NCI-H2196 treated with DMSO at 0.1 percent for 48 hours (cell line): ENCODE measurements around the gene SPIRE1.
"Not testable (repeated sequence)": the region's sequence is repeated elsewhere in the genome, so short reads cannot be mapped to it uniquely, and the experiment has no call there.

Source experiments
- DNase-seq: peaks from one replicate; lab custom pipeline; 2025; ENCODE audit not compliant: unreplicated experiment; lab: John Stamatoyannopoulos, UW

The SPIRE1 gene

GRCh38 chr18:12599966-12600365 is 57.9 kb downstream of the SPIRE1 start:
- no peak for DNase-seq

GRCh38 chr18:12599543-12599942 is 58.4 kb downstream of the SPIRE1 start:
- DNase-seq = peak; percentile 94

- DNase-seq = no peak
Observed at GRCh38 chr18:12598181-12598930, 59.6 kb downstream of the SPIRE1 start.

DNA sequence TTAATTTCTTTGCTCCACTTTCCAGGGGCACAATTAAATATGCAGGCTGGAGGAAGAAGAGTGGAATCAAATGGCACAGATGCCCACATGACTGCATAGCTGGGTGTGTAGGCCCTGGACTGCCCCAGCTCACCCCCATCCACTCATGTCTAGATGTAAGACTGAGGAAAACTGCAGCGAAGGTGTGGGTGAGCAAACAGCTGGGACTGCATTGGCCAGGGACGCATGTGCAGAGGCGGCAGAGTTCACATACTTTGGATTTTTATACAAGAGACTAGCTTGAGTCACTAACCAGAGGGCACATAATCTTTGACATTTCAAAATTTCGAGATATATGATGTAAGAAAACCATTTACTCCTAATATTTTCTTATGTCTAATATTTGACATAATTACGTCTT is 60.1 kb downstream of the SPIRE1 start:
- no peak for DNase-seq

DNA sequence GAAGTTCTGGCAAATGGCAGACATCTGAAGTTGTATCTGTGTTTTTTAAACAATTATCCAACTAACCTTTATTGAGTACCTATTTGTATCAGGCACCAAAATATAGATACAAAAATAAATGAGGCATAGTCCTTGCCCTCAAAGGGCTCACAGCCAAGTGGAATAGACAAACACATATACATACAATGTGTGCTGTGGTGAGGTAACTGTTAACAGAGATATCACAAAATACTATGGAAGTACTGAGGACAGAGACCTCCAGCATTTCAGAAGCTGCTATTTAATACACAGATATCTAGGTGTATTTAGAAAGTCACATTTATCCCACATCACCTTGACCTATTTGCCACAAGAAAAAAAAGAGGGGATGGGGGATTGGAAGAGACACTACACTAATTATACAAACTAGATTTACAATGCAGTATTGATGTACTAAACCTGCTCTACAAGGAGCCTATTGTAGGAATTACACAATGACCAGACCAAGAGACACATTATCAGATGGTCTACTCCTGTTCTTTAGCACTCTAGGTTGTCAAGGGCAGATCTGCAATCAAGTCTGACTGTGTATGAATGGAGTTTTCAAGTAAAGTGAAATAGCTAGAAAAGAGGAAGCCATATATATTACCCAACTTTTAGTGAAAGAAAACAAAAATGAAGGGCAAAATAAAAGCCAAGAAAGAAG is 62.2 kb downstream of the SPIRE1 start:
- no peak for DNase-seq

DNA sequence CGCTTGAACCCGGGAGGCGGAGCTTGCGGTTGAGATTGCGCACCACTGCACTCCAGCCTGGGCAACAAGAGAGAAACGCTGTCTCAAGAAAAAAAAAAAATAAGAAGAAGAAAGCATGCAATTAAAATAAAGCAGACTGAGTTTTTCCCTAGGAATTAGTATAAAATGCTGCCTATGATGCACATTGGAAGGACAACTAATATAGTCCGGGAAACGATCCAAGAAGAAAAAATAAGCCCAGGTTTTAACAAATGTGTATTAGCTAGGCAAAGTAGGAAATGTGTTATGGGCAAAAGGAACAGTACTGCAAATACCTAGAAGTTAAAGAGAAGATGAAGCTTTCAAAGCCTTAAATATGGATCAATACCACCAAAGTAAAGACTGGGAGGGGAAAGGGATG is 64.0 kb downstream of the SPIRE1 start:
- DNase-seq = no peak

- DNase-seq = no peak
Observed at GRCh38 chr18:12592597-12593127, 65.2 kb downstream of the SPIRE1 start.

DNA sequence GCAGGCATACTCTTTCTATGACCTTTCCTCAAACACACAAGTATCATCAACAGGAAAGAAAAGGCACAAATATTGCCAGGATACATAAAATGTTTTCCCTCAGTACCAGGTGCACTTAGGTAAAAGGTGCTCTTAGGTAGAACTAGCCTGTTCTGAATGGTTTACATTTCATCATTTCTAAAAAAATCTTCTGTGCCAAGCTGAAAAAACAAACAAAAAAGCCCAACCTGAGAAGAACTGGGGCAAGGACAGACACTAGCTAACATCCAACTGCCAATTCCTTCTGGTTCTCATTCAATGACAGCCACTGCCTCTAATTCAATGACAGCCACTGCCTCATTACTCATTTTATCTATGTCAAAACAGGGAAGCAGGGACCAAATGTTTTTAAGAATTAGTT is 68.5 kb downstream of the SPIRE1 start:
- peak; percentile 63 for DNase-seq

GRCh38 chr18:12586956-12587355 is 71.0 kb downstream of the SPIRE1 start:
- no peak for DNase-seq

GRCh38 chr18:12585218-12585617 is 72.7 kb downstream of the SPIRE1 start:
- DNase-seq = no peak

GRCh38 chr18:12580630-12581342 is 77.1 kb downstream of the SPIRE1 start:
- no peak for DNase-seq

DNA sequence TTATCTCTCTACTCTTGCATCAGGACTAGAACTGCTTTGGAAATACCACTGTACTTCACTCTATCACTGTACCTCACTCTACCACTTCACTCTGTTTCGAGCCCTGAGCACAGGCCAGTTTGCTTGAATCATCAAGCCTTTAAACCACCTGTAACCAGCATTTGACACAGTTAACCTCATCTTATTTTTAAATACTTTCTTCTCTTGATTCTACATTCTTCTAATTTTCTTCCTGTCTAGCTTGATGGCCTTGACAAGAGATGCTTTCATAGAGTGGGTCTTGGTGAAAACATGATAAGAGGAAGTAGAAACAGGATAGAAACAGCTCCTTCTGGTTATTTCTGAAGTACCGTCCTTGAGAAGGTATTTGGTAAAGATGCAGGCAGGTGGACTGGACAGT is 78.1 kb downstream of the SPIRE1 start:
- no peak for DNase-seq

DNA sequence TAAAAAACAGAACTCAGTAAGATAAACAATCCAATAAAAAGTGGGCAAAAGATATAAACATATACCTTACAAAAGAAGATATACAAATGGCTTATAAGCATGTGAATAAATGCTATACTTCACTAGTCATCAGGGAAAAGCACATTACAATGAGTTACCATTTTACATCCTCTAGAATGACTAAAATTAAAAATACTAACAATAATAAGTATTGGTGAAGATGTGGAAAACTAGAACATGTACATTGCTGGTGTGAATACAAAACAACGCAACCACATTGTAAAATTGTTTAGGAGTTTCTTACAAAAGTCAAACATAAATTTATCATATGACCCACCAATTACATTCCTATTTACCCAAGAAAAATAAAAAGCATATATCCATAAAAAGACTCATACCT is 80.1 kb downstream of the SPIRE1 start:
- DNase-seq = no peak

DNA sequence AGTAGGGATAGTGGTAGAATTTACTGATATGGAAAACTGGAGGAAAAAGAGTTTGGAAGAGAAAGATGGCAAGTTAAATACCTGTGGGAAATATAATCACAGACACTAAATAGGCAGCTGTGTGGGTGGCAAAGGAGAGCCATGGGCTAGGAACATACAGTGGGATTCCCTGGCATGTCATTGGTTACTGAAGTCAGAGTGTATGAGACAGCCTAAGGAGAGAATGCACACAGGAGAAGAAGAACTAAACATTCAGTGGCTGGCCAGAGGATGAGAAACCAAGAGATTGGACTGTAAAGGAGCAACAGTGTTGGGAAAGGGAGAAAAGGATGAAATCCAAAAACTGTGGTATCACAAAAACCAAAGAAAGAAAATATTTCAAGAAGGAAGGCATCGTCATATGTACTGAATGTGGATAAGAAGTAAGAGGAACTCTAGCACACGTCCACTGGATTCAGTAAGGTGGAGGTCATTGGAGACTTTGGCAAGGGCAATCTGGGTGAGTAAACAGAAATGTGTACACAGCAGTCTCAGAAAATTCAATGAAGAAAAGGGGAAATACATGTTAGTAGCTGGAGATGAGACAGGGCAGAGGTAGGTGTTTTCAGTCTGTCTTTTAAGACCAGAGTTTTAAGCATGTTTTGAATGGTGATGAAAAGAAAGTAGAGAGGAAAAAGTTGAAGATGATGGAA is 83.3 kb downstream of the SPIRE1 start:
- DNase-seq = no peak

DNA sequence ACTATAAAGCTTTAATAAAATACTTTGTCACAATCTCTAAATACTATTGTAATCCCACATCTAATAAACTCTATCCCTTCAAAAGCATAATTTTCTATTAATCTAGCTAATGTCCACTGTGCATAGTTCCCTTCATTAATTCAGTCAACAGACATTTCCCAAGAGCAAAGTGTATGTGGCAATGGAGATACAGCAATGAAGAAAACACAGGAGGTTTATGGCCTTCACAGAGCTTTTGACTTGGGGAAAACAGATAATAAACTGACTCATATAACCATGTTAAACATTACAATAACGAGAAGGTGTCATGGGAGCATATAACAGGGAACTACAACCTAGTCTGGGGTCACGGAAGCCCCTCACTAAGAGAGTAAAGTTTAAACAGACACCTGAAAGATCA is 86.3 kb downstream of the SPIRE1 start:
- DNase-seq = no peak

DNA sequence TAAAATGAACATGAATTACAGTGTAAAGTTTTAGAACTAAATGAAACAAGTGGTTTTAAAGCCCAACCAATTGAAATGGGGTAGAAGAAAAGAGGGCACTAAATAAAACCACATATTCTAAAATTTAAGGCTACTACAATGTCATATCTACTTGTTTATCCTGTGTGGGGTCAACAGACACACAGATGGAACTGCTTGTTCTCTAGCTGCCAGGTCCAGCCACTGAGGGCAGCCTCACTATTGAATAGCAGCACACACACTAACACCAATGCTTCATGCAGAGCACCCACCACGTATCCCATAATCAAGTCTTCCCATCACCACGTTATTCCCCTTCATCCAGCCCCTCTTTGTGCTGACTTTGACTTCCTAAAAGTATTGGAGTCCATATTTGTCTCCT is 88.1 kb downstream of the SPIRE1 start:
- no peak for DNase-seq

DNA sequence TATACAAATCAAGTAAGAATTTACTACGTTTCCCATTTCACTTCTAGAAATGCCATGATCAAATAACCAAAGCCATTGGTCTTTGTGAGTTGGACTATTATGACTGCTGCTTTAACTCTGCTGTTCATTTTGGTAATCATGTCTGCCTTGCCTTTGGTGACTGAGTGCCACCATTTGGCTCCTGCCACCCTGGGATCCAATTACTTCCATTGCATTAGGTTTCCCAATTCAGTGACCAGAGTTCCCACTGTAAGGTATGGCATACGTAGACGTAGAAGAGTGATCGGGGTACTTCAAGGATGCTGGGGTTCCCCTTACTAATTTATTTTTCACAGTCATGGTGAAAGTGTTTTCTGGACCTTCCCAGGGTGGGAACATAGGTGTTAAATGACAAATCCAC is 90.1 kb downstream of the SPIRE1 start:
- DNase-seq = no peak

DNA sequence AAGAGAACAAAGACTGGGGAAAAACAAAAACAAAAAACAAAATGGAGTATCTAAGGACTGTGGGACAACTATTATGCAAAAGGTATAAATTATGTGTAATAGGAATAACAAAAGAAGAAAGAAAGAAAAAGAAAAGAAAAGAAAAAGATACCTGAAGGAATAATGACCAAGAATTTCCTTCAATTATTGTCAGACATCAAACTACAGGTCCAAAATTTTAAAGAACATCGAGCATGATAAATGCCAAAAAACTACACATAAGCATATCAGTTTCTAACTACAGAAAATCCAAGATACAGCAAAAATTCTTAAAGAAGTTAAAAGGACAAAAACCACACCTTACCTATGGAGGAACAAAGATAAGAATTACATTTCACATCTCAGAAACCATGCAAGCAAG is 93.0 kb downstream of the SPIRE1 start:
- DNase-seq = no peak

DNA sequence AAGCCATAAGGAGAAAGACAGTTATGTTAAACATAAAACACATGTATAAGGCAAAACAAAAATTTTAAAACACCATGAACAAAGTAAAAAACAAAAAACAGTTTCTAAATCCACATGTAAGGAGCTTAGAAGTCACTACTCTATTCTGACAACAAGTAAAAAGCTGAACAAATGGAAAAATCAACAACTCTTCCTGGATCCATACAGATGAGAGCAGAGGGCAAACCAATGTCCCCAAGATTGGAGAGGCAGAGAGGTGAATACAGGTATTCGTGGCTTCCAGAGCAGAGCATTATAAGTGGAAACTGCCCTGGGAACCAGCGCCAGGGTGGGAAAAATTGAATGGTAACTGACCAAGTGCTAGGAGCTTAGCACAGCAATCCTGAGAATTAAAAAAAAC is 93.5 kb downstream of the SPIRE1 start:
- no peak for DNase-seq

GRCh38 chr18:12560600-12560999 is 97.3 kb downstream of the SPIRE1 start:
- not testable (repeated sequence) for DNase-seq

DNA sequence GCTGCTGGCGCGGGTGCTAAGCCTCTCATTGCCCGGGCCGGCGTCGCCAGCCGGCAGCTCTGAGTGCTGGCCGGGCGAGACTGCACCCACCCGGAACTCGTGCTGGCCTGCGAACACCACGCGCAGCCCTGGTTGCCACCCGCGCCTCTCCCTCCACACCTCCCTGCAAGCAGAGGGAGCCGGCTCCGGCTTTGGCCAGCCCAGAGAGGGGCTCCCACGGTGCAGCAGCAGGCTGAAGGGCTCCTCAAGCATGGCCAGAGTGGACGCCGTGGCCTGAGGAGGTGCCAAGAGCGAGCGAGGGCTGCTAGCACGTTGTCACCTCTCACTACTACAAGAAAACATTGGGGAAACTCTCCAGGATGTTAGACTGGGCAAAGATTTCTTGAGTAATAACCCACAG is 98.6 kb downstream of the SPIRE1 start:
- no peak for DNase-seq
